ENCODE results near the gene ZNF774. TPM values are rescaled to one million over a fixed set of nuclear protein-coding genes. Genes with fewer than 3 reads are reported as not detected.

The ZNF774 gene
- total RNA-seq, 1 experiment from 2014 or later: 4.0 TPM

GRCh38 chr15:90367576-90367975, 15.5 kb downstream of the ZNF774 start (continued):
- no peak for TF ChIP-seq SP1 (IDR thresholded peaks at IDR 0.05; ENCODE audit: low read depth)
- no peak for TF ChIP-seq RAD21 (IDR thresholded peaks at IDR 0.05; ENCODE audit: low read depth)
- TF ChIP-seq SRF (IDR thresholded peaks at IDR 0.05; ENCODE audit: low read depth): no peak
- TF ChIP-seq, protein P1, sequence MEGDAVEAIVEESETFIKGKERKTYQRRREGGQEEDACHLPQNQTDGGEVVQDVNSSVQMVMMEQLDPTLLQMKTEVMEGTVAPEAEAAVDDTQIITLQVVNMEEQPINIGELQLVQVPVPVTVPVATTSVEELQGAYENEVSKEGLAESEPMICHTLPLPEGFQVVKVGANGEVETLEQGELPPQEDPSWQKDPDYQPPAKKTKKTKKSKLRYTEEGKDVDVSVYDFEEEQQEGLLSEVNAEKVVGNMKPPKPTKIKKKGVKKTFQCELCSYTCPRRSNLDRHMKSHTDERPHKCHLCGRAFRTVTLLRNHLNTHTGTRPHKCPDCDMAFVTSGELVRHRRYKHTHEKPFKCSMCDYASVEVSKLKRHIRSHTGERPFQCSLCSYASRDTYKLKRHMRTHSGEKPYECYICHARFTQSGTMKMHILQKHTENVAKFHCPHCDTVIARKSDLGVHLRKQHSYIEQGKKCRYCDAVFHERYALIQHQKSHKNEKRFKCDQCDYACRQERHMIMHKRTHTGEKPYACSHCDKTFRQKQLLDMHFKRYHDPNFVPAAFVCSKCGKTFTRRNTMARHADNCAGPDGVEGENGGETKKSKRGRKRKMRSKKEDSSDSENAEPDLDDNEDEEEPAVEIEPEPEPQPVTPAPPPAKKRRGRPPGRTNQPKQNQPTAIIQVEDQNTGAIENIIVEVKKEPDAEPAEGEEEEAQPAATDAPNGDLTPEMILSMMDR (IDR thresholded peaks at IDR 0.05 in 2 of 3, conservative IDR thresholded peaks at IDR 0.05 in 1 of 3; ENCODE audit: borderline replicate concordance in 1 of 3, insufficient read depth in 1 of 3, low read depth in 2 of 3, low read length in 2 of 3): no peak
- TF ChIP-seq FOSL1 (IDR thresholded peaks at IDR 0.05; ENCODE audit: low read depth): no peak

DNA sequence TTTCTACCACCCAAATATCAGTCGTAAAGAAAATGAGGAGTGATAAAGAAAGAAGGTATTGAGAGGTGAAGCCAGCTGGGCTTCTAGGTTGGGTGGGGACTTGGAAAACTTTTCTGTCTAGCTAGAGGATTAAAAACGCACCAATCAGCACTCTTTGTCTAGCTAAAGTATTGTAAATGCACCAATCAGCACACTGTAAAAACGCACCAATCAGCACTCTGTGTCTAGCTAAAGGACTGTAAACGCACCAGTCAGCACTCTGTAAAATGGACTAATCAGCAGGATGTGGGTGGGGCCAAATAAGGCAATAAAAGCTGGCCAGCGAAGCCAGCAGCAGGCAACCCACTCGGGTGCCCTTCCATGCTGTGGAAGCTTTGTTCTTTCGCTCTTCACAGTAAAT, 23.0 kb downstream of the ZNF774 start:
- no peak overlapping the region for H3K27ac ChIP-seq (ENCODE audit: low read depth, low read length)
- H3K4me3 ChIP-seq (replicated peaks in 1 of 2; ENCODE audit: low read depth in 1 of 2, low read length in 2 of 2): no peak overlapping the region
- TF ChIP-seq ATF3 (IDR thresholded peaks at IDR 0.05) (no peak), TCF7L2 (IDR thresholded peaks at IDR 0.05; ENCODE audit: borderline replicate concordance, extremely low read depth, insufficient read depth, insufficient read length) (no peak), SP1 (IDR thresholded peaks at IDR 0.05; ENCODE audit: low read depth) (no peak), RAD21 (IDR thresholded peaks at IDR 0.05; ENCODE audit: low read depth) (no peak), ELF1 (IDR thresholded peaks at IDR 0.05; ENCODE audit: borderline replicate concordance, low read depth) (no peak), EZH2phosphoT487 (IDR thresholded peaks at IDR 0.05; ENCODE audit: borderline replicate concordance) (no peak), SIN3A (IDR thresholded peaks at IDR 0.05; ENCODE audit: low read depth) (no peak), SRF (IDR thresholded peaks at IDR 0.05; ENCODE audit: low read depth) (no peak), CBX3 (IDR thresholded peaks at IDR 0.05; ENCODE audit: low read depth) (no peak), EZH2 (IDR thresholded peaks at IDR 0.05) (no peak), FOSL1 (IDR thresholded peaks at IDR 0.05; ENCODE audit: low read depth) (no peak), CEBPB (IDR thresholded peaks at IDR 0.05; ENCODE audit: low read depth) (no peak)
- TF ChIP-seq, protein P2, sequence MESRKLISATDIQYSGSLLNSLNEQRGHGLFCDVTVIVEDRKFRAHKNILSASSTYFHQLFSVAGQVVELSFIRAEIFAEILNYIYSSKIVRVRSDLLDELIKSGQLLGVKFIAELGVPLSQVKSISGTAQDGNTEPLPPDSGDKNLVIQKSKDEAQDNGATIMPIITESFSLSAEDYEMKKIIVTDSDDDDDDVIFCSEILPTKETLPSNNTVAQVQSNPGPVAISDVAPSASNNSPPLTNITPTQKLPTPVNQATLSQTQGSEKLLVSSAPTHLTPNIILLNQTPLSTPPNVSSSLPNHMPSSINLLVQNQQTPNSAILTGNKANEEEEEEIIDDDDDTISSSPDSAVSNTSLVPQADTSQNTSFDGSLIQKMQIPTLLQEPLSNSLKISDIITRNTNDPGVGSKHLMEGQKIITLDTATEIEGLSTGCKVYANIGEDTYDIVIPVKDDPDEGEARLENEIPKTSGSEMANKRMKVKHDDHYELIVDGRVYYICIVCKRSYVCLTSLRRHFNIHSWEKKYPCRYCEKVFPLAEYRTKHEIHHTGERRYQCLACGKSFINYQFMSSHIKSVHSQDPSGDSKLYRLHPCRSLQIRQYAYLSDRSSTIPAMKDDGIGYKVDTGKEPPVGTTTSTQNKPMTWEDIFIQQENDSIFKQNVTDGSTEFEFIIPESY (IDR thresholded peaks at IDR 0.05; ENCODE audit: extremely low read depth, insufficient replicate concordance, low read length): no peak
- TF ChIP-seq, protein P1 (IDR thresholded peaks at IDR 0.05 in 2 of 3, conservative IDR thresholded peaks at IDR 0.05 in 1 of 3; ENCODE audit: borderline replicate concordance in 1 of 3, insufficient read depth in 1 of 3, low read depth in 2 of 3, low read length in 2 of 3): no peak
- TF ChIP-seq, protein P3, sequence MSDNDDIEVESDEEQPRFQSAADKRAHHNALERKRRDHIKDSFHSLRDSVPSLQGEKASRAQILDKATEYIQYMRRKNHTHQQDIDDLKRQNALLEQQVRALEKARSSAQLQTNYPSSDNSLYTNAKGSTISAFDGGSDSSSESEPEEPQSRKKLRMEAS (IDR thresholded peaks at IDR 0.05): no peak
- no peak overlapping the region for H3K9ac ChIP-seq (ENCODE audit: low read length)
- H3K9me2 ChIP-seq (ENCODE audit: insufficient read depth): no peaks in the 10 kb centered on the region
- H3K36me3 ChIP-seq (ENCODE audit: control insufficient read depth in 1 of 2, insufficient read depth in 2 of 2, low read length in 2 of 2): no peaks in the 10 kb centered on the region
- H3K4me1 ChIP-seq (ENCODE audit: control insufficient read depth in 1 of 2, insufficient read depth in 2 of 2, low read length in 2 of 2): no peaks in the 10 kb centered on the region
- no peak for DNase-seq (ENCODE audit: low read depth, low spot score)
- ChIA-PET CTCF (interaction anchor here (1.8 kb wide), 1 partner anchor 13 kb away, joined by 4 read pairs; no protein-coding TSS in a partner anchor), RAD21 (ENCODE audit: low non-redundant PET in 1 of 2, low total read pairs in 2 of 2, uncharacterized antibody in 2 of 2, unreplicated experiment in 2 of 2) (no interaction called here), POLR2A (interaction anchor here (0.9 kb wide), 1 partner anchor 13 kb away, joined by 3 read pairs; the partner anchor contains the start of gene IQGAP1)
- no peak for ATAC-seq
- no peaks in the 10 kb centered on the region for H3K27me3 ChIP-seq (ENCODE audit: insufficient read depth, low read length)
- no peak overlapping the region for H3K4me2 ChIP-seq (ENCODE audit: low read length)
- BruUV-seq (replicated peaks): no TSS peak
- no peaks in the 10 kb centered on the region for H3K79me2 ChIP-seq (ENCODE audit: insufficient read depth, low read length)
- H4K20me1 ChIP-seq (ENCODE audit: insufficient read depth): no peaks in the 10 kb centered on the region
- no peak overlapping the region for H2AFZ ChIP-seq (ENCODE audit: low read depth, low read length, poor library complexity, severe bottlenecking)
- intact Hi-C loops (cut with micrococcal nuclease): no loop called here
- peaks cover 0 to 4% of the 10 kb centered on the region in 2 experiments; a peak in 1 of 4 replicates for H3K9me3 ChIP-seq (ENCODE audit: control insufficient read depth in 1 of 2, insufficient read depth in 1 of 2, low read depth in 1 of 2, low read length in 2 of 2)
